ENCODE measurements around the gene HOXA10. TPM values are rescaled to one million over a fixed set of nuclear protein-coding genes. Genes with fewer than 3 reads are reported as not detected.

Gene HOXA10
- total RNA-seq, 1 experiment from 2014 or later, result 19.6 TPM

DNA sequence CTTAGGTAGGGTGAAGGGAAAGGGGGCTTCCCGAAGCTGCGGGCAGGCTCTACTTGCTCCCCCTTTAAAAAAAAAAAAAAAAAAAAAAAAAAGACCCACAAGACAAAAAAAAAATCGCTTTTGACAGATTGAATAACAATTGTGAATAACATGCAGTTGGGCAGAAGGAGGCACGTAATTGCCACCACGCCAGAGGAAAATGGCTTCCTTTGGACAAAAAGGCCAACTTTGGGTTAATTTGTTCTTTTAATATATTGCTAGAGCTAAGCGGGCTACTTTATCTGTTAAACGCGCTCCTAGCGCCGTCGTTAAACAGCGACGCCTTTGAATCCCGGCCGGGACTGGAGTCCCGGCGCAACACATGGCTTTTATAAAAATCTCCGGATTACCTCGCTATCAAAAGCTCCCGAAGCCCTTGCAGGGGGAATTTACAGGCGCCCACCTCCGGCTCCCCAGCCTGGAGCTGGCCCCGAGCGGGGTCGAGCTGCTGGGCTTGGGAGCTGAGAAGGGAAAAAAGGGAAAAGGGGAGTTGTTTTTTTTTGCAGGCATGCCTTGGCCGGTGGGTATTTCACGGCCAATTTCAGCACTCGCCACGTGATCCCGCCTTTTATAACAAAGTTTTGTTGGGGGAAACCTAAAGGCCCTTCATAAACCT is 9.7 kb upstream of the HOXA10 start:
- Histone ChIP-seq H3K4me2 (ENCODE audit: low read length) (peak overlapping the region; percentile 100), H3K79me2 (ENCODE audit: insufficient read depth, low read length) (peaks cover 19% of the 10 kb centered on the region; the same call in 1 of the 2 replicates), H3K4me3 (replicated peaks in 1 of 2; ENCODE audit: low read depth in 1 of 2, low read length in 2 of 2) (peak overlapping the region; percentile 70 to 85), H3K9me3 (ENCODE audit: control insufficient read depth in 1 of 2, insufficient read depth in 1 of 2, low read depth in 1 of 2, low read length in 2 of 2) (no peaks in the 10 kb centered on the region), H3K9me2 (ENCODE audit: insufficient read depth) (no peaks in the 10 kb centered on the region), H2AFZ (ENCODE audit: low read depth, low read length, poor library complexity, severe bottlenecking) (no peak overlapping the region), H3K4me1 (ENCODE audit: control insufficient read depth in 1 of 2, insufficient read depth in 2 of 2, low read length in 2 of 2) (peaks cover 28 to 54% of the 10 kb centered on the region in 2 experiments), H3K9ac (ENCODE audit: low read length) (peak overlapping the region; percentile 85), H4K20me1 (ENCODE audit: insufficient read depth) (no peaks in the 10 kb centered on the region), H3K36me3 (ENCODE audit: control insufficient read depth in 1 of 2, insufficient read depth in 2 of 2, low read length in 2 of 2) (no peaks in the 10 kb centered on the region), H3K27ac (ENCODE audit: low read depth, low read length) (peak overlapping the region; percentile 88), H3K27me3 (ENCODE audit: insufficient read depth, low read length) (no peaks in the 10 kb centered on the region)
- ChIA-PET POLR2A (interaction anchor here (1.2 to 1.4 kb wide), 2 partner anchors 9 to 16 kb away, joined by 5 to 7 read pairs; partner anchors contain the start of gene HOXA10), RAD21 (ENCODE audit: low non-redundant PET in 1 of 2, low total read pairs in 2 of 2, uncharacterized antibody in 2 of 2, unreplicated experiment in 2 of 2) (interaction anchor here in 1 of 2 experiments (1.4 kb wide), 1 partner anchor 12 kb away, joined by 7 read pairs; no protein-coding TSS in a partner anchor), CTCF (interaction anchor here (1.4 to 2.0 kb wide), 3 partner anchors 12 to 910 kb away, joined by 5 to 9 read pairs (median 7); no protein-coding TSS in a partner anchor)
- intact Hi-C loops (cut with micrococcal nuclease), result no loop called here
- DNase-seq (ENCODE audit: low read depth, low spot score) (no peak), ATAC-seq (no peak)
- no peak for TF ChIP-seq EZH2 (IDR thresholded peaks at IDR 0.05)
- TF ChIP-seq, protein P1, sequence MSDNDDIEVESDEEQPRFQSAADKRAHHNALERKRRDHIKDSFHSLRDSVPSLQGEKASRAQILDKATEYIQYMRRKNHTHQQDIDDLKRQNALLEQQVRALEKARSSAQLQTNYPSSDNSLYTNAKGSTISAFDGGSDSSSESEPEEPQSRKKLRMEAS (IDR thresholded peaks at IDR 0.05), result peak; percentile 56
- TSS peak; percentile 62 for BruUV-seq (replicated peaks)

DNA sequence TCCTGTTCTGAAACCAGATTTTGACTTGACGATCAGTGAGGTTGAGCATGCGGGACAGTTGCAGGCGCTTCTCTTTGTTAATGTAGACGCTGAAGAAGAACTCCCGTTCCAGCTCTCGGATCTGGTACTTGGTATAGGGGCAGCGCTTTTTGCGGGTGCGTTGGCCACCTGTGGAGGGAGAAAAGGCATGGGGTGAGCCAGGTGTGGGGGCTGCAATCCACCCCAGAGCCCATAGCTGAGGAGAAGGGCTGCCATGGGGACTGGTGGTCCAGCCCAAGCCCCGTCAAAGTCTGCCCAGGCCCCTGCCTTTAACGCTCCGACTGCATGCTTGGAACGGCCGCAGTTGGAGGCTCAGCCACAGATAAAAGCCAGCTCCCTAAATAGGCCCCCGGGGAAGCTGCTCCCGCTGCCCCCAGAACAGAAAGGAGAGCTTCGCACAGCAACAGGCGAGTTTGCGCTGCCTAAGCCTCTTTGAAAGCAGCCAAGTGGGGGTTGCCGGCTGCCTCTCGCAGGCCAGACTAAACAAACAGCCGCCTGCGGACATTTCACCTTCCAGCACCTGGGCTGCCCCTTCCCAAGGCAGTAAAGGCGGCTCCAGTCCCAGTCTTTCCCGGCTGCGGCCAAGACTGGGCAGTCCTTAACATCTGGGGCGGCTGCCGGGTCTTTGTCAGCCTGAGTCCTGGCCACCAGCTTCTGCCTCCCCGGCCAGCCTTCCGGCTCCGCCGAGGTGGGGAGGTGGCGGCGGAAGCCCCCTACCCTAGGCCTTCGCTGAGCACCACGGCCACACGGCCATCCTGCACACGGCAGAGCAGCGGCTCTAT is 9.0 kb upstream of the HOXA10 start:
- H3K36me3 ChIP-seq (ENCODE audit: control insufficient read depth in 1 of 2, insufficient read depth in 2 of 2, low read length in 2 of 2), result no peaks in the 10 kb centered on the region
- RAD21 ChIA-PET (ENCODE audit: low non-redundant PET in 1 of 2, low total read pairs in 2 of 2, uncharacterized antibody in 2 of 2, unreplicated experiment in 2 of 2), result no interaction called here
- no peak overlapping the region for H2AFZ ChIP-seq (ENCODE audit: low read depth, low read length, poor library complexity, severe bottlenecking)
- H3K4me1 ChIP-seq (ENCODE audit: control insufficient read depth in 1 of 2, insufficient read depth in 2 of 2, low read length in 2 of 2), result peaks cover 28 to 54% of the 10 kb centered on the region in 2 experiments
- BruUV-seq (replicated peaks), result no TSS peak
- peaks cover 19% of the 10 kb centered on the region; the same call in 1 of the 2 replicates for H3K79me2 ChIP-seq (ENCODE audit: insufficient read depth, low read length)
- H4K20me1 ChIP-seq (ENCODE audit: insufficient read depth), result no peaks in the 10 kb centered on the region
- H3K9ac ChIP-seq (ENCODE audit: low read length), result peak overlapping the region; percentile 85
- TF ChIP-seq TCF7L2 (IDR thresholded peaks at IDR 0.05; ENCODE audit: borderline replicate concordance, extremely low read depth, insufficient read depth, insufficient read length), result no peak
- H3K4me2 ChIP-seq (ENCODE audit: low read length), result peak overlapping the region; percentile 100
- ATAC-seq (no peak), DNase-seq (ENCODE audit: low read depth, low spot score) (no peak)
- no peaks in the 10 kb centered on the region for H3K9me2 ChIP-seq (ENCODE audit: insufficient read depth)
- peak overlapping the region; percentile 88 for H3K27ac ChIP-seq (ENCODE audit: low read depth, low read length)
- no peaks in the 10 kb centered on the region for H3K27me3 ChIP-seq (ENCODE audit: insufficient read depth, low read length)
- CTCF ChIA-PET, result interaction anchor here (1.4 kb wide), 1 partner anchor 13 kb away, joined by 5 read pairs; no protein-coding TSS in a partner anchor
- H3K9me3 ChIP-seq (ENCODE audit: control insufficient read depth in 1 of 2, insufficient read depth in 1 of 2, low read depth in 1 of 2, low read length in 2 of 2), result no peaks in the 10 kb centered on the region
- peak overlapping the region; percentile 70 to 85 for H3K4me3 ChIP-seq (replicated peaks in 1 of 2; ENCODE audit: low read depth in 1 of 2, low read length in 2 of 2)
- intact Hi-C loops (cut with micrococcal nuclease), result no loop called here
- POLR2A ChIA-PET, result interaction anchor here (1.6 kb wide), 1 partner anchor 13 kb away, joined by 3 read pairs; no protein-coding TSS in a partner anchor
